Measurements from ENCODE around the gene DMAP1.

Gene DMAP1

DNA sequence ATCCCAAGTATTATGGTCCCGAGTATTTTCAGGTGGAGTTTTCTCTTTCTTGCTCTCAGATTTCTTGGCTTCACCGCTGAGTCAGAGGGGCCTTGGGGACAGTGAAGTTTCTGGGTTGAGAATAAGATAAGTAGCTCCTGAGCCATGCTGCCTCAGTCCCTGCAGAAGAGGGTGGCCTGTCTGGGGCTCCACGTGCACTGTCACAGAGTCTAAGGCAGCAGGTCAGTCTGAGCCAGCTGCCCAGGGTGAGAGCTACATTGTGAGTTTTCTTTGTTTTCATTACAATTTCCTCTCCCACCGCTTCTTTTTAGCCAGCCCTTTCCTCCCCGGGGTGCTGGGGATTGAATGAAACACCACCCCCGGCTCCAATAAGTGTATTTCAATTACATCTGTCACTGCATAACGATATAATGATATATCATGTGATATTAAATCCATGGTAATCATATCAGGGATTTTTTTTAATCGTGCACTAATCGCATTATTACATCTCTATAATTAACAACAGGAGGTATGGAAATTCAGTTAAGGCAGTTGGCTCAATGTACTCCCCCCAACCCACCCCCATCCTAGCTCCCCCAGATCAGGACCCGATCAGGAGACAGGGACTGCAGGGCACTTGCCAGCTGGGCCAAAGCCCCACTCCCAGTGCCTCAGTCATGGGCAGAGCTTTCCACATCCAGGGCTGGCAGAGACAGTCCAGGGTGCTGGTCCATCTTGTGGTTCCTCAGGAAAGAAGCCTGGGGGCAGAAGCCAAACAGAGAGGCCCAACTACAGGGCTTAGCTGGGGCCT, 43.7 kb downstream of the DMAP1 start:
- FAIRE-seq = no peak

DNA sequence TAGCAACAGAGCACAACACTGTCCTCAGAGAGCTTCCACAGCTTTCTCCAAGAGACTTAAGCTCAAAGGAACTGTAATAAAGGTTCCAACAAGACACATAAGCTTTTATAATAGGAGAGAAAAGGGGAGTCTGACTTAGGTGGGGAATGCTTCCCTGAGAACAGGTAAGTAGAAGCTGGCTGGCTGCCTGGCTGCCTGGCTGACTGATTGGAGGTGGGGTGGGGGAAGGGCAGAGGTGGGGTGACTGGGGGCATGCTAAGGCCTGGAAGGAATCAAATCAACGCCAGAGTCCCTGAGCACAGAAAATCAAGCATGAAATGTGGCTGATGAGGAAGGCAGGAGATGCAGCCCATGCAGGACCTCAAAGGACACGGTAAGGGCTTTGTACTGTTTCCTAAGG, 45.8 kb downstream of the DMAP1 start:
- no peak for FAIRE-seq

DNA sequence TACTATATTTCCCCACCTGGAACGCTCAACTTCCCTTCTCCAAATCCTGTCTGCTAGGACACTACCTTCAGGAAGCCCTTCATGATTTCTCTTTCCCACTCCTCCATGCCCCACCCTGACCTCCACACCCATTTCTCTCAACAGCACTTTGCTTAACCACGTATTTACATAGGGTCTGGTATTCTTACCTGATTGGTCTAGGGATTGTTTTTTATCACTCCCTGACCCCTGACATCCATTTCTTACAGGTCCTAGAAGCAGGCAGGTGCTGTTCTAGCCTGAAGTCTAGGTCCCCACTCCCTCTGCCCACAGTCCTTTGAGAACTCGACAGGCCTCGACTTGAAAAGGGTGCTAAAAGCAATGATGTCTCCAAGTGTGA, 47.5 kb downstream of the DMAP1 start:
- FAIRE-seq = no peak

DNA sequence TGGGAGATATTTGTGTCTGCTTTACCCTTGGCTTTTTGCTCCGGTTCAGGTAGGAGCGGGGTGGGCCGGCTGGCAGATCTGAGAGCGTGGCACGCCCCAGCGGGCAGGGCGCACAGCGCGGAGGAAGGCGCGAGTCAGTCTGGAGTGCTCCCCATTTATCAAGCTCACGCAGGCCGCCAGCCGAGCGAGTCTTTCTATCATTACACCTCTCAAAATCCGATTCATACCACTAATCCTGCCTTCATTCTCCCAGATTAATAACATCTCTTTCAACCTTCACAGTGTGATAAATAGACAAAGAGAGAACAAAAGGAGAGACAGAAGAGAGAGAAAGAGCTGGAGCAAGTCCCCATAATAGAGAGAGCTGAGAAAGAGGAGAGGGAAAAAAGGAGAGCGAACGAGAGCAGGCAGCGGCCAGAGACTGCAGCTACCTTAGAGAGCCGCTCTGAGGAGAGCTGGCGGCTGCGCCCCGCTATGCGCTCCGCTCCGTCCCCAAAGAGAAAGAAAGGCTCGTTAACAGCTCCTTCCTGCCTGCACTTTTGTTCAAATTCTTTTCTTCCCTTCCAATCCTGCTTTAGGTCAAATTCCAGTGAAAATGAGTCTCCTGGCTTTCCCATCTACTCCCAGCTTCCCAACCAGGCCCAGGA, 48.0 kb downstream of the DMAP1 start:
- no peak for FAIRE-seq

DNA sequence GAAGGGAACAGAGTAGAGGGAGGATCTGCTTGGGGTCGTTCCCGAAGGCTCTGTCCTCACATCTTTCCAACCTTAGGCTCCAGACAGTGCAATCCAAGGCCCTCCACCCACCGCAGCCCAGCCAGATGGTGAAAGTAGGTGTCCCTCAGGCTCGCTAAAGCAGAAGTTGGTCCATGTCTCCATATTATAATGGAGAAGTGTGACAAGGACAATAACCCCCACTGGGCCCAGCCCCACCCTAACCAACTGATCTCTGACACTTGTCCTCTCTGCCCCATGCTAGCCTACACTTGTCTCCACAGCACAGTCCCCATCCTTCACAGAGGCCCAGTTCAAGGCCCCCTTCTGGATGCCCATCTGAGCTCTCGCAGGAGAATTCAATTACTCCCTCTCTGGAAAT, 48.7 kb downstream of the DMAP1 start:
- FAIRE-seq = no peak

DNA sequence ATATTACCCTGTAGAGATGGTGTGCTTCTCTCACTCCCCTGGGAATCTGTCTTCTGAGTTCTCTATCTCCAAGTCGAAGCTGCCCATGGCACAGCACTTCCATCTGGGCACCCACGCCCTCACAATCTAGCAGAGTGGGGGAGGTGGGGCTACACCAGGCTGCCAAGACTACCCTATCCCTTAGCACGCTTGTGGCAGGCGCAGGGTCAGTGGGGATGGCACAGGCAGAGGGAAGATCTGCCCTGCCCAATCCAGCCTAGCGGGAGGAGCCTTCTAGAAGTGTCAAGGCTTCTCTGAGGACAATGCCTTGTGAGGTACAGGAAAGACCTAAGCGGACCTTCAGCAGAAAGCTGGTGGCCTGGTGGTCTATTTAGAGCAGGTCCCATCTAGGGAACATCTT, 49.1 kb downstream of the DMAP1 start:
- FAIRE-seq = no peak

DNA sequence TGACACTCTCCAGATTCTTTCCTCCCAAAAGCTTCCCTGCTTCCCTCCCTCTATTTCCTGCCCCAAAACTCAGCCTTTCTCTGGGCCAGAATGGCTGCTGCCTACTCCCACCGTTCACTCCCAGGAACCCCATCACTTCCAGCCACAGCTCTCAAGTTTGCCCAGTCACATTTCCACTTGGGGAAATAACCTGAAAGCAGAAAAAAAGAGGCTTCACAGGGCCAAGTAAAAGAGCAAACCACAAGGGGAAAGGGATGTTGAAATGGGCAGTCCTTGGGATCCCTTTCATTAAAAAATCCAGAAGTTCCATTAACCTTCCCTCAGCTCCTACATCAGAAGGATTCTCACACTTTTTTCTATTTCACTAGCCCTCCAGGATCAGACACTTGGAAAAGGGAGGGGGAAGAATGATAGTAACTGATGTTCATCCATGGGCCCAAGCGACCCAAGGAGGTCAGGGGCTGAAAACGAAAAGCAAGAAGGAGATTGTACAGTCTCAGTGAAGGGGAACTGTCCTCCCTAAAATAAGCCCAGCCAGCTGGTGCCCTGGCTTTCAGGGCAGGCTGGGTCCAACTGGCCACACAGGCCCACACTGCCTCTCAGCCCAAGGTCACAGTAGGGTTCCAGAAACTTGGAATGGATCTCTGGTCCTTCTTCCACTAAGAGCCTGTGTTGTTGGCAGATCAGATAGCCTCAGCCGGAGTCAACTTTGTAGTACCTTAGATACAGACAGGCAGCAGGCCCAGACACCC, 49.7 kb downstream of the DMAP1 start:
- no peak for FAIRE-seq

DNA sequence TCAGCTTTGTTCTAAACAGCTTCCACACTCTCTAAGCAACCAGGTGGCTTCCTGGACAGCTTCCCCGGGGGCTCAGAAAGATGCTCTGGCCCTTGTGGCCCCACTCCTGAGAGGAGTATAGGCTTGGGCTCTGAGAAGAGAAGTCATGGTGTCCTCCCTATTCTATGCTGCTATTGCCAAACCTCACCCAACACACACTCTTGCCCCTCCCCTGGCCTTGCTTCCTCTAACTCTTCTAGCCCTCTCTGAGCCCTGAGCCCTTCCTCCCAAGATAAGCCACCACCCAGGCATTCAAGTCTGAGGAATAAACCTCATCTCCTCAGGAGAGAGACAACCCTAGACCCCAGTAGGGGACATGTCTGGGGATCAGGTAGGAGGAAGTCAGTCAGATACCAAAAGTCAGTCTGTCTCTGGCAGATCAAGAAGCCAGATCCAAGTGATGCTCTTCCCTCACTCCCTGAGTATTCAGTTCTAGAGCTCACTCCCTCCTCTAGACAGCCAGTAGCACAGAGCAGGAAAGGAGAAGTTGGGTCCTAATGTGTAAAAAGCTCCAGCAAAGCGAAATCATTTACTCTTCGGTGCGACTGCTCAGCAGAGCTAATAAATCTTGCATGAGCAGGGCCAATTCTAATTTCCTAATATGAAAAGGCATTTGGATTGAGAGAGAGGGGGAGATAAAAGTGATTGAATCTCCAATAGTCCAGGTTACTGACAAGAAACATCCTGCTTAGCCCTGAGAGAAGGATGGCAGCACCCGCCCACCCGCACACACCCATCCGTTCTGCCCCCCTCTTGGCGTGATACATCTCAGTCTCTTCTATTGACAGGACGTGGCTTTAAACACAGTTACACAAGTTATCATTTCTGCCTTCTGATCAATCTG, 50.5 kb downstream of the DMAP1 start:
- FAIRE-seq = no peak

DNA sequence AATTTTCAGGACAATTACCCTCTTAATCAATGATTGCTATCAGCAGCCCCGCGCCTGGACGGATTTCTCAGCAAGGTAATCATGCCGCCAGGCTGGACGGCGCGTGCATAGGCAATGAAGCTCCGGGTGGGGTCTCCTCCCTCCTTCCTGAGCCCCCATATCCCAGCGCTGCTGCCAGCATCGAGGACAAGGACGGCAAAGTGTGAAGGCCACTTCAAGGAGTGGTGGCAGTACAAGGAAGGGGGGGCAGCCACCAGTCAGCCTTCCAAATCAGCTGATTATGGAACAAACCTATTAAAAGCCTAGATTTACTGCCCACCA, 51.1 kb downstream of the DMAP1 start:
- no peak for FAIRE-seq

DNA sequence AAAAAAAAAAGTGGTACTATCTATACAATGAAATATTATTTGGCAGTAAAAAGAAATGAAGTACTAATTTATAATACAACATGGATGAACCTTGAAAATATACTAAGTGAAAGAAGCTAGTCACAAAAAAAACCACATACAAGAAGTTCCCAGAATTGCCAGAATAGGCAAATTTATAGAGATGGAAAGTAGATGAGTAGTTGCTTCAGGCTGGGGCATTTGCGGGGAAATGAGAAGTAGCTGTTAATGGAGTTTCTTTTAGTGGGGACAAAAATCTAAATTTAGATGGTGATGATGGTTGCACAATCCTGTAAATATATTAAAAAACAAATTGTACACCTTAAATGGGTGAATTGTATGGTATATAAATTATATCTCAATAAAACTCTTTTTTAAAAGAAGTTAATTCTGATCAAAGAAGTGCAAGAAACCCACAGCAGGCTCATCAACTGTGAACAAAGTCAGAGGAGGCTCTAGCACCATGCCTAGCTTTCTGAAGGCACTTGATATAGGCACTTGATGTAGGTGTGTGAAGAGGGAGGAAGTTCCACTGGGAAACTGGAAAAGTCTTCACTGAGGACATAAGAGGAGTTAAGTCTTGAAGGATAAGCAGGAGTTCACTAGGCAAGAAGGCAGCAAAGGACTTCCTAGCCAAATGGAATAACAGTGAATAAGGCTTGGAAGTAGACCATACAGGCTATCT, 52.5 kb downstream of the DMAP1 start:
- no peak for FAIRE-seq

DNA sequence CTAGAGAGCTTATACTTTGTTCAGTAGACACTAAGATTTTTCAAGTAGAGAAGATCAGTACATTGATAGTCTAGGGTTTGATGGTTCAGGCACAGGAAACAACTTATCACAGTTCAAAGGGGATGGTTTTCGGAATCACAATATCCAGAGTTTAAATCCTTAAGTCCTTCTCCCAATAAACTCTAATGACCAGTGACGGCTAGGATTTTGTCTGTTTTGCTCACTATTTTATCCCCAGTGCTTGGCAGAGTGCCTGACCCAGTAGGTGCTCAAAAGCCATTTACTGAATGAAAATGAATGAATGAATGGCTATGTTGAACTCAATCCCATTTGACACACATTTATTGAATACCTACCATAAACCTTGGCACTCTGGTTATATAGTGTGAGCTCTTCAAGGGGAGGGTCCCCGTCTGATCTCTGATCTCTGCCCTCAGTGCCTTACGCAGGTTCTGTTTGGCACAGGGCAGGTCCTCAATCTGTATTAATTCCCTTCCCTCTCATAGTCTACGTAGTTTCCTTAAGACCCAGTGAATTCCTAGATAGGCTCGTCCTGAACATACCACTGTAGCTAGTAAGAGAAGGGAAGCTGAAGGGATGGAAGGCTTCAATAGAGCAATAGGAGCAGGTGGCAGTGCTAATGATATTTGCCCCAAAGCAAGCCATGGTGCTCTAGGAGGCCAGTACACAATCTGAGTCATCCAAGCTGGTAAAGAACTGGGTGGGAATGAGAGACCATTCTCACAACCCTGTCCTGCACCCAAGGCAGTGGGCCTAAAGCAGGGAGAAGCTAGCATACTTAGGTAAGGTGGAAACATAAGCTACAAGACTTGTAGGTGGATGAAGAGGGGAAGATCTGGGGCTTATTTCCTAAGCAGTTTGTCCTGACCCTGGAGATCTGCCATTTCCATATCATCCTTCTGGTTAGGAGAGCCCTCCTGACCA, 53.4 kb downstream of the DMAP1 start:
- no peak for FAIRE-seq

DNA sequence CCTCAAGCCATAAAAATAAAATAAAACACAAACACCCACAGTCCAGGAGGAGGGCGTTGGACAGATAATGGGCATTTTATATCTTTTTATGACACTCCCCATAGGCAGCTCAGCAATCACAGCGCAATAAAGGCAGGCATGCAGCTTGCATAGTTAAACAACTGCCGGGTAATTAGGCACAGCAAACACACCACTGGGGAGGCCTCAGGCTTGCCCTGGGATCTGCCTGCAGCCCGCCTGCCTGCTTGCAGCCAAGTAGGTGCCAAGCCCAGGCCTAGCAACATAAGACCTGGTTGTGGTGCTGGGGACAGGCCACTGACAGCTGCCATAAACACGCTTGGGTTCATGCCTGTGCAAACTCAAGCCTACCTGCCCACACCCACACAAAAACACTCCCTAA, 54.2 kb downstream of the DMAP1 start:
- FAIRE-seq = no peak

DNA sequence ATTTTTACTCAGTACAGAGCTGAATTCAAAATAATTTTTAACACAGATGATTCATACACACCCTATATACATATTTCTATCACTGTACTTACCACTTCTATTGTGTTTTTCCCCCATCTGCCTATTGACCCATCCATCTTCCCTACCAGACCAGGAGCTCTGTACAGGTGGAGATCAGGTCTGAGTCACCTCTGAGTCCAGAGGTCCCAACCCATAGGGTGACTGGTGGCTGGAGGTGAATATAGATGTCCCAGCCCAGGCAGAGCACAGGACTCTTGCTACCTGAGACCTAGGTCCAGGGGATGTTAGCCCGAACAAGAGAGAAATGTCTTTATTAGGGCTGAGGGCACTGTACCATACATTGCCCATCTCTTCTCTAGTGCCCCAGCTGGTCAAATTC, 54.8 kb downstream of the DMAP1 start:
- FAIRE-seq = no peak

Measured in A204.1 (cell line).